Panc1 (cell line): ENCODE measurements around the gene DENND1C. TPM values are rescaled to one million over a fixed set of nuclear protein-coding genes. Genes with fewer than 3 reads are reported as not detected.

Experiments used
- ATAC-seq: fragments of 200-7000 bp; cut with Tn5 transposase; 2 replicates; pipeline ENCODE4 v1.9.1; 2020; ENCODE audit warnings: mild to moderate bottlenecking, moderate library complexity
- BruUV-seq: library from RNA; stranded (reverse); fragments of 400-500 nt; replicated peaks from 2 replicates; lab custom pipeline; 2021; lab: Mats Ljungman, UMichigan
- CTCF ChIA-PET: fragments of 300-600 bp; sonication (Branson Sonifier 250); formaldehyde crosslinking; loops from one replicate; lab custom pipeline; 2022; ENCODE audit warnings: antibody characterized with exemption; lab: Charles Lee
- POLR2A ChIA-PET: fragments of 300-600 bp; sonication (Branson Sonifier 250); formaldehyde crosslinking; loops from one replicate; lab custom pipeline; 2022; ENCODE audit warnings: antibody characterized with exemption; lab: Charles Lee
- DNase-seq: peaks from one replicate; pipeline ENCODE4 v3.0.0-alpha.2; 2010; ENCODE audit warnings: low read depth, low spot score
- H3K27ac ChIP-seq: 2 replicates; pipeline ENCODE4 v1.5.1; 2011; ENCODE audit warnings: mild to moderate bottlenecking, low read length, inconsistent platforms
- H3K27me3 ChIP-seq: fragments of 200-500 bp; sonication (Bioruptor generic); 2 replicates; pipeline ENCODE4 v1.6.0; 2014; ENCODE audit warnings: low read length, inconsistent platforms; ENCODE audit not compliant: control insufficient read depth, insufficient read depth
- H3K36me3 ChIP-seq: fragments of 200-500 bp; sonication (Bioruptor generic); 2 replicates; pipeline ENCODE4 v1.5.1; 2014; ENCODE audit warnings: inconsistent platforms, mild to moderate bottlenecking, low read length, moderate library complexity; ENCODE audit not compliant: control insufficient read depth, insufficient read depth
- H3K4me1 ChIP-seq: 2 replicates; pipeline ENCODE4 v1.5.1; 2011; ENCODE audit warnings: inconsistent platforms, mild to moderate bottlenecking, low read length, moderate library complexity; ENCODE audit not compliant: control insufficient read depth, insufficient read depth
- H3K4me3 ChIP-seq, 2 experiments: 2 replicates each; pipeline ENCODE4 v1.5.1; 2011 to 2012; ENCODE audit warnings: low read depth in 2 of 2, low read length in 2 of 2, mild to moderate bottlenecking in 2 of 2, inconsistent platforms in 1 of 2, moderate library complexity in 1 of 2
- H3K9me3 ChIP-seq: fragments of 200-500 bp; sonication (Bioruptor generic); 2 replicates; pipeline ENCODE4 v1.5.1; 2014; ENCODE audit warnings: low read depth, mild to moderate bottlenecking, inconsistent platforms, low read length, moderate library complexity; ENCODE audit not compliant: control insufficient read depth, insufficient read depth
- CTCF ChIP-seq: fragments of 450-650 bp; IDR thresholded peaks from 2 replicates; pipeline ENCODE4 v1.5.1; 2017; ENCODE audit warnings: mild to moderate bottlenecking
- POLR2AphosphoS5 ChIP-seq: IDR thresholded peaks from 2 replicates; pipeline ENCODE4 v1.6.1; 2012; ENCODE audit warnings: mild to moderate bottlenecking, low read depth, low read length, moderate library complexity
- REST ChIP-seq, 2 experiments: IDR thresholded peaks; 2 replicates each; pipeline ENCODE4 v1.6.1; 2011 to 2012; ENCODE audit warnings: low read depth in 2 of 2, control low read depth in 1 of 2, low read length in 1 of 2, mild to moderate bottlenecking in 1 of 2, moderate library complexity in 1 of 2; ENCODE audit not compliant: insufficient read depth in 1 of 2
- SIN3A ChIP-seq: IDR thresholded peaks from 2 replicates; pipeline ENCODE4 v1.6.1; 2012; ENCODE audit warnings: low read depth, mild to moderate bottlenecking, low read length, moderate library complexity, borderline replicate concordance; ENCODE audit not compliant: insufficient read depth
- TCF7L2 ChIP-seq: IDR thresholded peaks from 2 replicates; pipeline ENCODE4 v1.6.1; 2011; ENCODE audit warnings: mild to moderate bottlenecking, low read depth, low read length, inconsistent platforms
- in situ Hi-C: cut with HindIII; loops from 2 replicates; pipeline ENCODE4 v1.10.0; 2016; ENCODE audit warnings: low sequenced_read_pairs, low pct_unique_long_range_greater_than_20kb
- intact Hi-C: fragments of 100-400 bp; cut with micrococcal nuclease; formaldehyde crosslinking; loops from one replicate; pipeline ENCODE4 v1.10.0; 2022; ENCODE audit not compliant: unreplicated experiment
- total RNA-seq: library from RNA; stranded (reverse); gene quantifications from one replicate; pipeline ENCODE4 v1.2.1, GENCODE V29; 2021; ENCODE audit not compliant: unreplicated experiment

Gene DENND1C
- total RNA-seq, 1 experiment from 2014 or later: 0.39 TPM

GRCh38 chr19:6452223-6452614 is 29.4 kb downstream of the DENND1C start:
- H3K4me1 ChIP-seq: no peaks in the 10 kb centered on the region
- no peaks in the 10 kb centered on the region for H3K9me3 ChIP-seq
- no peak overlapping the region for H3K4me3 ChIP-seq
- intact Hi-C loops: no loop called here
- ATAC-seq (no peak), DNase-seq (no peak)
- ChIA-PET POLR2A (interaction anchor here (0.6 kb wide), 1 partner anchor 34 kb away, joined by 3 read pairs; no protein-coding TSS in a partner anchor), CTCF (no interaction called here)
- H3K27me3 ChIP-seq: no peaks in the 10 kb centered on the region
- H3K36me3 ChIP-seq: no peaks in the 10 kb centered on the region
- no TSS peak for BruUV-seq
- H3K27ac ChIP-seq: no peak overlapping the region
- in situ Hi-C loops: no loop called here
- no peak for TF ChIP-seq SIN3A
- TF ChIP-seq TCF7L2: no peak
- TF ChIP-seq REST (IDR thresholded peaks at IDR 0.05; ENCODE audit: insufficient read depth in 1 of 2, low read depth in 2 of 2, low read length in 1 of 2): no peak
- no peak for TF ChIP-seq CTCF
- no peak for TF ChIP-seq POLR2AphosphoS5

- no peaks in the 10 kb centered on the region for H3K27me3 ChIP-seq
- ATAC-seq: no peak
- no peaks in the 10 kb centered on the region for H3K36me3 ChIP-seq
- CTCF ChIA-PET: no interaction called here
- no peaks in the 10 kb centered on the region for H3K4me1 ChIP-seq
- intact Hi-C loops: no loop called here
- no peak for TF ChIP-seq CTCF
- TF ChIP-seq SIN3A: no peak
- TF ChIP-seq REST (IDR thresholded peaks at IDR 0.05; ENCODE audit: insufficient read depth in 1 of 2, low read depth in 2 of 2, low read length in 1 of 2): no peak
- TF ChIP-seq TCF7L2: no peak
- no peak for TF ChIP-seq POLR2AphosphoS5
- in situ Hi-C loops: no loop called here
- POLR2A ChIA-PET: interaction anchor here (0.6 kb wide), 1 partner anchor 34 kb away, joined by 3 read pairs; no protein-coding TSS in a partner anchor
- no peak overlapping the region for H3K27ac ChIP-seq
- DNase-seq: no peak
- no peaks in the 10 kb centered on the region for H3K9me3 ChIP-seq
- no peak overlapping the region for H3K4me3 ChIP-seq
- no TSS peak for BruUV-seq
These were observed 29.9 kb downstream of the DENND1C start for GRCh38 chr19:6451583-6452222.
